ENCODE data around the gene SMOC2. TPM values are rescaled to one million over a fixed set of nuclear protein-coding genes. Genes with fewer than 3 reads are reported as not detected.

The SMOC2 gene
- polyA plus RNA-seq, 1 donor (not counting 4 experiments of a cell fraction or from before 2014, with no cell fraction given) = 1.1 TPM

- H3K4me2 ChIP-seq (ENCODE audit: control insufficient read depth, extremely low read depth, insufficient read depth, low read depth, low read length) = no peak overlapping the region
- H3K27me3 ChIP-seq (ENCODE audit: control insufficient read depth, extremely low read depth, insufficient read depth, low read length) = no peaks in the 10 kb centered on the region
- no peak for TF ChIP-seq CTCF (optimal IDR thresholded peaks at IDR 0.05 in 1 of 3, IDR thresholded peaks at IDR 0.05 in 1 of 3, conservative IDR thresholded peaks at IDR 0.05 in 1 of 3; ENCODE audit: extremely low read depth in 1 of 3, insufficient read depth in 2 of 3, low read length in 3 of 3)
Observed at GRCh38 chr6:168469926-168470325, 28.9 kb downstream of the SMOC2 start.

GRCh38 chr6:168472363-168472762, 31.4 kb downstream of the SMOC2 start:
- no peak overlapping the region for H3K9ac ChIP-seq (ENCODE audit: control insufficient read depth, extremely low read depth, insufficient read depth, low read length)
- H3K4me1 ChIP-seq (ENCODE audit: control insufficient read depth, extremely low read depth, insufficient read depth, low read length) = no peaks in the 10 kb centered on the region
- no peak overlapping the region for H3K27ac ChIP-seq (ENCODE audit: control insufficient read depth, insufficient read depth, low read length)
- TF ChIP-seq EZH2 (IDR thresholded peaks at IDR 0.05; ENCODE audit: low read length) (no peak), CTCF (optimal IDR thresholded peaks at IDR 0.05 in 1 of 3, IDR thresholded peaks at IDR 0.05 in 1 of 3, conservative IDR thresholded peaks at IDR 0.05 in 1 of 3; ENCODE audit: extremely low read depth in 1 of 3, insufficient read depth in 2 of 3, low read length in 3 of 3) (no peak)
- H2AFZ ChIP-seq (ENCODE audit: control insufficient read depth, low read length) = no peak overlapping the region
- no peak overlapping the region for H3K4me3 ChIP-seq (ENCODE audit: control insufficient read depth in 2 of 3, extremely low read depth in 1 of 3, insufficient read depth in 2 of 3, low read depth in 1 of 3, low read length in 3 of 3)
- H3K27me3 ChIP-seq (ENCODE audit: control insufficient read depth, extremely low read depth, insufficient read depth, low read length) = no peaks in the 10 kb centered on the region
- dilution Hi-C loops (cut with MboI; ENCODE audit: extremely low pct_ligation_motif_present, low sequenced_read_pairs) = no loop called here
- no peaks in the 10 kb centered on the region for H3K79me2 ChIP-seq (ENCODE audit: control insufficient read depth, insufficient read depth, low read length)
- H3K9me1 ChIP-seq (ENCODE audit: control insufficient read depth, extremely low read depth, insufficient read depth, low read length) = no peaks in the 10 kb centered on the region
- no peaks in the 10 kb centered on the region for H4K20me1 ChIP-seq (ENCODE audit: control insufficient read depth, extremely low read depth, insufficient read depth, low read length)
- H3K9me3 ChIP-seq (ENCODE audit: control insufficient read depth, low read depth, low read length) = no peaks in the 10 kb centered on the region
- no peak for FAIRE-seq
- no peaks in the 10 kb centered on the region for H3K36me3 ChIP-seq (ENCODE audit: control insufficient read depth in 2 of 2, extremely low read depth in 1 of 2, insufficient read depth in 2 of 2, low read length in 2 of 2)
- DNase-seq (ENCODE audit: low read depth, low spot score) = no peak
- no peak overlapping the region for H3K4me2 ChIP-seq (ENCODE audit: control insufficient read depth, extremely low read depth, insufficient read depth, low read depth, low read length)

More at GRCh38 chr6:168469926-168470325, 28.9 kb downstream of the SMOC2 start:
- dilution Hi-C loops (cut with MboI; ENCODE audit: extremely low pct_ligation_motif_present, low sequenced_read_pairs) = no loop called here
- Histone ChIP-seq H3K9ac (ENCODE audit: control insufficient read depth, extremely low read depth, insufficient read depth, low read length) (no peak overlapping the region), H3K36me3 (ENCODE audit: control insufficient read depth in 2 of 2, extremely low read depth in 1 of 2, insufficient read depth in 2 of 2, low read length in 2 of 2) (no peaks in the 10 kb centered on the region), H4K20me1 (ENCODE audit: control insufficient read depth, extremely low read depth, insufficient read depth, low read length) (no peaks in the 10 kb centered on the region), H2AFZ (ENCODE audit: control insufficient read depth, low read length) (no peak overlapping the region), H3K4me1 (ENCODE audit: control insufficient read depth, extremely low read depth, insufficient read depth, low read length) (no peaks in the 10 kb centered on the region), H3K4me3 (ENCODE audit: control insufficient read depth in 2 of 3, extremely low read depth in 1 of 3, insufficient read depth in 2 of 3, low read depth in 1 of 3, low read length in 3 of 3) (no peak overlapping the region), H3K9me3 (ENCODE audit: control insufficient read depth, low read depth, low read length) (no peaks in the 10 kb centered on the region), H3K79me2 (ENCODE audit: control insufficient read depth, insufficient read depth, low read length) (no peaks in the 10 kb centered on the region), H3K27ac (ENCODE audit: control insufficient read depth, insufficient read depth, low read length) (no peak overlapping the region), H3K9me1 (ENCODE audit: control insufficient read depth, extremely low read depth, insufficient read depth, low read length) (no peaks in the 10 kb centered on the region)
- DNase-seq (ENCODE audit: low read depth, low spot score) = no peak
- FAIRE-seq = no peak
